Neural progenitor cell (in vitro differentiated cells): ENCODE data around the gene ZNF316.

Source experiments
- EZH2phosphoT487 ChIP-seq: fragments of 200-600 bp; sonication (generic); IDR thresholded peaks from 2 replicates; pipeline ENCODE4 v1.6.1; 2017; ENCODE audit warnings: antibody characterized with exemption
- TF ChIP-seq, protein P1 (sequence below): fragments of 200-600 bp; sonication (generic); IDR thresholded peaks from 2 replicates; pipeline ENCODE4 v1.5.1; 2017; ENCODE audit warnings: antibody characterized with exemption, mild to moderate bottlenecking

DNA sequence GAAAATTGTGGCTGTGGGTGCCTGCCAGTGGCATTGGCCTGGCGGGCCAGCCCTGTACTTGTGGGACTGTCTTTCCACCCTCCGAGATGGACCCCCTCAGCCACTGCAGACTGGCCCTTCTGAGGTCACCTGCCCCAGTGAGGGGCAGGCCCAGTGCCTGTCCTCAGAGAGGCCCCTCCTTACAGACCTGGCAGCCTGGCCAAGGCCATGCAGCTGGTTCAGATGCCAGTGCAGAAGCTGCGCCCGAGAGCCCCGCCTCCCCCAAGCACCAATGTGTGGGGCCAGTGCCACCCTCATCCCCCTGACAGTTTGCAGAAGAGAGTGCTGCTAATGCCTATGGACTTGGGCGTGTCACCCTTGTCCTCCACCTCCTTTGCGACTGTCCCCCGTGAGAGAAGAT is 10.0 kb downstream of the ZNF316 start:
- no peak for TF ChIP-seq EZH2phosphoT487
- TF ChIP-seq, protein P1, sequence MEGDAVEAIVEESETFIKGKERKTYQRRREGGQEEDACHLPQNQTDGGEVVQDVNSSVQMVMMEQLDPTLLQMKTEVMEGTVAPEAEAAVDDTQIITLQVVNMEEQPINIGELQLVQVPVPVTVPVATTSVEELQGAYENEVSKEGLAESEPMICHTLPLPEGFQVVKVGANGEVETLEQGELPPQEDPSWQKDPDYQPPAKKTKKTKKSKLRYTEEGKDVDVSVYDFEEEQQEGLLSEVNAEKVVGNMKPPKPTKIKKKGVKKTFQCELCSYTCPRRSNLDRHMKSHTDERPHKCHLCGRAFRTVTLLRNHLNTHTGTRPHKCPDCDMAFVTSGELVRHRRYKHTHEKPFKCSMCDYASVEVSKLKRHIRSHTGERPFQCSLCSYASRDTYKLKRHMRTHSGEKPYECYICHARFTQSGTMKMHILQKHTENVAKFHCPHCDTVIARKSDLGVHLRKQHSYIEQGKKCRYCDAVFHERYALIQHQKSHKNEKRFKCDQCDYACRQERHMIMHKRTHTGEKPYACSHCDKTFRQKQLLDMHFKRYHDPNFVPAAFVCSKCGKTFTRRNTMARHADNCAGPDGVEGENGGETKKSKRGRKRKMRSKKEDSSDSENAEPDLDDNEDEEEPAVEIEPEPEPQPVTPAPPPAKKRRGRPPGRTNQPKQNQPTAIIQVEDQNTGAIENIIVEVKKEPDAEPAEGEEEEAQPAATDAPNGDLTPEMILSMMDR, result no peak
